Liver (tissue), 3 donors: ENCODE results near the gene ACYP1.

Source experiments
- CTCF ChIP-seq: fragments of 150-350 bp; IDR thresholded peaks from 2 replicates; pipeline ENCODE4 v1.5.1; 2017; ENCODE audit warnings: improper control_type of control experiment, low read depth, low read length; ENCODE audit not compliant: missing input control
- EGR1 ChIP-seq, 2 donors: IDR thresholded peaks; 2 replicates each; pipeline ENCODE4 v1.6.1; 2016 to 2018; ENCODE audit warnings: antibody characterized with exemption in 2 of 2, low read depth in 2 of 2
- FOXA1 ChIP-seq: IDR thresholded peaks from 2 replicates; pipeline ENCODE4 v1.6.1; 2016; ENCODE audit warnings: antibody characterized with exemption
- GABPA ChIP-seq, 2 donors: IDR thresholded peaks in 1 of 2; conservative IDR thresholded peaks in 1 of 2; 2 replicates each; pipeline ENCODE4 v1.6.1; 2016; ENCODE audit warnings: antibody characterized with exemption in 2 of 2, mild to moderate bottlenecking in 1 of 2, moderate library complexity in 1 of 2
- HNF4A ChIP-seq, 2 donors: conservative IDR thresholded peaks; 2 replicates each; pipeline ENCODE4 v1.6.1; 2016; ENCODE audit warnings: antibody characterized with exemption in 2 of 2, mild to moderate bottlenecking in 2 of 2
- JUND ChIP-seq, 2 donors: IDR thresholded peaks; 2 replicates each; pipeline ENCODE4 v1.6.1; 2016; ENCODE audit warnings: antibody characterized with exemption in 2 of 2
- NR2F2 ChIP-seq: IDR thresholded peaks from 2 replicates; pipeline ENCODE4 v1.6.1; 2016; ENCODE audit warnings: antibody characterized with exemption
- RAD21 ChIP-seq, 2 donors: IDR thresholded peaks; 2 replicates each; pipeline ENCODE4 v1.6.1; 2016; ENCODE audit warnings: antibody characterized with exemption in 2 of 2, mild to moderate bottlenecking in 2 of 2
- SP1 ChIP-seq: IDR thresholded peaks from 2 replicates; pipeline ENCODE4 v1.6.1; 2018; ENCODE audit warnings: antibody characterized with exemption, mild to moderate bottlenecking
- YY1 ChIP-seq: IDR thresholded peaks from 2 replicates; pipeline ENCODE4 v1.6.1; 2016; ENCODE audit warnings: antibody characterized with exemption, mild to moderate bottlenecking
- TF ChIP-seq, protein P1 (sequence below): IDR thresholded peaks from 2 replicates; pipeline ENCODE4 v1.6.1; 2016; ENCODE audit warnings: antibody characterized with exemption, mild to moderate bottlenecking
- TF ChIP-seq, protein P2 (sequence below): IDR thresholded peaks from 2 replicates; pipeline ENCODE4 v1.6.1; 2016; ENCODE audit warnings: antibody characterized with exemption
- TF ChIP-seq, protein P3 (sequence below): IDR thresholded peaks from 2 replicates; pipeline ENCODE4 v1.6.1; 2016; ENCODE audit warnings: antibody characterized with exemption
- donor health status: healthy.
- donor health status: healthy.

DNA sequence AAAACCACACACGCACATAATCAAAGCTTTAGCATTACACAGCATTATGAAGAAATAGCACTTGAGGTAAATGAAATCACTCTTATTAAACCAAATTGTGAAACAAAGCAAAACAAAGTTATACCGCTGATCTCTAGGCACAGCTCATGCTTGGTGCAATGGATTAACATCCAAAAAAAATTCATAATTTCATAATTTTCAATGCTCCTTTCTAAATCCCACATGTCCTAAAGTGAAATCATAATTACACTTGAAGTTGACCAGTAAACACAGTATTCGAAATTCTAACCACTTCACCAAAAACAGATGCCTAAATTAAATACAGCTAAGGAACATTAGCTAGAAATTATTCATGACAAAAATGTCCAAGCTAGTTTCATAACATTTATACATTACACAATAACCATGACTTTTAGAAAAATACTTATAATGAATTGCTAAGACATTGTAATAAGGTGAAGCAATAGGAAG, 14.1 kb downstream of the ACYP1 start:
- TF ChIP-seq, protein P1, sequence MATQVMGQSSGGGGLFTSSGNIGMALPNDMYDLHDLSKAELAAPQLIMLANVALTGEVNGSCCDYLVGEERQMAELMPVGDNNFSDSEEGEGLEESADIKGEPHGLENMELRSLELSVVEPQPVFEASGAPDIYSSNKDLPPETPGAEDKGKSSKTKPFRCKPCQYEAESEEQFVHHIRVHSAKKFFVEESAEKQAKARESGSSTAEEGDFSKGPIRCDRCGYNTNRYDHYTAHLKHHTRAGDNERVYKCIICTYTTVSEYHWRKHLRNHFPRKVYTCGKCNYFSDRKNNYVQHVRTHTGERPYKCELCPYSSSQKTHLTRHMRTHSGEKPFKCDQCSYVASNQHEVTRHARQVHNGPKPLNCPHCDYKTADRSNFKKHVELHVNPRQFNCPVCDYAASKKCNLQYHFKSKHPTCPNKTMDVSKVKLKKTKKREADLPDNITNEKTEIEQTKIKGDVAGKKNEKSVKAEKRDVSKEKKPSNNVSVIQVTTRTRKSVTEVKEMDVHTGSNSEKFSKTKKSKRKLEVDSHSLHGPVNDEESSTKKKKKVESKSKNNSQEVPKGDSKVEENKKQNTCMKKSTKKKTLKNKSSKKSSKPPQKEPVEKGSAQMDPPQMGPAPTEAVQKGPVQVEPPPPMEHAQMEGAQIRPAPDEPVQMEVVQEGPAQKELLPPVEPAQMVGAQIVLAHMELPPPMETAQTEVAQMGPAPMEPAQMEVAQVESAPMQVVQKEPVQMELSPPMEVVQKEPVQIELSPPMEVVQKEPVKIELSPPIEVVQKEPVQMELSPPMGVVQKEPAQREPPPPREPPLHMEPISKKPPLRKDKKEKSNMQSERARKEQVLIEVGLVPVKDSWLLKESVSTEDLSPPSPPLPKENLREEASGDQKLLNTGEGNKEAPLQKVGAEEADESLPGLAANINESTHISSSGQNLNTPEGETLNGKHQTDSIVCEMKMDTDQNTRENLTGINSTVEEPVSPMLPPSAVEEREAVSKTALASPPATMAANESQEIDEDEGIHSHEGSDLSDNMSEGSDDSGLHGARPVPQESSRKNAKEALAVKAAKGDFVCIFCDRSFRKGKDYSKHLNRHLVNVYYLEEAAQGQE, result no peak
- TF ChIP-seq CTCF (no peak), YY1 (no peak), JUND (IDR thresholded peaks at IDR 0.05) (no peak), RAD21 (IDR thresholded peaks at IDR 0.05) (no peak), GABPA (IDR thresholded peaks at IDR 0.05 in 1 of 2, conservative IDR thresholded peaks at IDR 0.05 in 1 of 2) (no peak), FOXA1 (no peak), EGR1 (IDR thresholded peaks at IDR 0.05; ENCODE audit: low read depth in 2 of 2) (no peak), HNF4A (conservative IDR thresholded peaks at IDR 0.05) (no peak), NR2F2 (no peak), SP1 (no peak)
- TF ChIP-seq, protein P2, sequence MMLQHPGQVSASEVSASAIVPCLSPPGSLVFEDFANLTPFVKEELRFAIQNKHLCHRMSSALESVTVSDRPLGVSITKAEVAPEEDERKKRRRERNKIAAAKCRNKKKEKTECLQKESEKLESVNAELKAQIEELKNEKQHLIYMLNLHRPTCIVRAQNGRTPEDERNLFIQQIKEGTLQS, result no peak
- TF ChIP-seq, protein P3, sequence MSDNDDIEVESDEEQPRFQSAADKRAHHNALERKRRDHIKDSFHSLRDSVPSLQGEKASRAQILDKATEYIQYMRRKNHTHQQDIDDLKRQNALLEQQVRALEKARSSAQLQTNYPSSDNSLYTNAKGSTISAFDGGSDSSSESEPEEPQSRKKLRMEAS, result no peak
